ENCODE measurements around the gene USP20.
"Not testable (repeated sequence)": the region's sequence is repeated elsewhere in the genome, so short reads cannot be mapped to it uniquely, and the experiment has no call there.

USP20 gene

DNA sequence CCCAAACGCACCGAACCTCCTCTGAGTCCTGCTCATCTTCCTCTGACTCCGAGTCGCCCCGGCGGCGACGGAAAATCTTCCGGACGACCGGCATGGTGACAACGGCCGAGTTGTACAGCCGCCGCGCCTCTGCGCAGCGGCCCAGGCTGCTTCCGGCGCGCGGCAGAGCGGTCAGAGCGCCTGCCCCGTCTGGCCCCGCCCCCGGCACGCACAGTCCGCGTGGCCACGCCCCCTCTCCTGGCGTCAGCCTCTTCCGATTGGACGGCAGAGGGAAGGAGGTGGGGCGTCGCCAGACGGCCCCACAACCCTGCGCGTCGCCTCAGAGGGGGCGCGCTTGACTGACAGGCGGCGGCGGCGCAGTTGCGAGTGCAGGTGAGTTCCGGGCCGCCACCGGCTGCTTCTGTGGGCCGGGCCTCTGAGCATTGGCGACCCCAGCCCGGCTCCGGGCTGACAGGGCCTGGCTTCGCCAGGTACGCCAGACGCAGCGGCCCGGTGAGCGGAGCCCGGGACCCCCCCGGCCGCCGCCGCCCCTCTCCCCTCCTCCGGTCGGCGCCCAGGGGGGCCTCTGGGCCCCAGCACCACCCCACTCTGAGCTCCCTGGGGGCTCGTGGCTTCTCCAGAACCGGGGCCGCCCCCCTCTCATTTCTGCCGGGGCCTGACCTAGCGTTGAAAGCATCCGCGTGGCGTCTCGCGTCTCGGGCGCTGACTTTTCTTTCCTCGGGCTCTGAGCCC lies at the start of gene USP20, which contains the start of gene C9orf78:
TSS of gene USP20 (plus strand) at position 331 of the 732 bp plus-strand sequence. CDS start 17,098 bp downstream, outside the sequence.
TSS of gene C9orf78 (minus strand) at position 148 of the 732 bp plus-strand sequence. CDS start at position 94, 54 bp downstream.
- DNase-seq = peak; percentile 98

- no peak for DNase-seq
These were observed 49.4 kb upstream of the USP20 start for GRCh38 chr9:129785866-129786265.

- DNase-seq = no peak
These were observed 48.8 kb upstream of the USP20 start for GRCh38 chr9:129786481-129786880.

GRCh38 chr9:129794549-129794948 lies 40.7 kb upstream of the USP20 start:
- DNase-seq = no peak

- DNase-seq = not testable (repeated sequence)
These were observed 39.2 kb upstream of the USP20 start for GRCh38 chr9:129796029-129796428.

DNA sequence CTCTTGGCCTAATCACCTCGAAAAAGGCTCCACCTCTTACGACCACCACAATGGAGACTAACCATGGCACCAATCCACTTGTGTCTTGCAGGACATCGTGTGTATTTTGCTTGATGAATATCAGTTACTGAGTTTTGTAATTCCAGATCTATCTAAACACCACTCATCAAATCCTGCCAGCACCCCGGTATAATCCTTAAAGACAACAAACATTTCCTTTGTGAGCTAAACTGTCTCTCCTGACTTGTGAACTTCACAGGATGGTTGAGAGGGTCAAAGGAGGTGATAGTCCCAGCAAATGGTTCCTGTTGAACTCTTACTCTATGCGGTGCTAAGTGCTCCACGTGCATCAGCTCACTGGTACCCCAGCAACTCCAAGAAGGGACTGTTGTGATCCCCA lies 36.3 kb upstream of the USP20 start:
- DNase-seq = no peak

- no peak for DNase-seq
These were observed 33.8 kb upstream of the USP20 start for GRCh38 chr9:129801504-129801903.

DNA sequence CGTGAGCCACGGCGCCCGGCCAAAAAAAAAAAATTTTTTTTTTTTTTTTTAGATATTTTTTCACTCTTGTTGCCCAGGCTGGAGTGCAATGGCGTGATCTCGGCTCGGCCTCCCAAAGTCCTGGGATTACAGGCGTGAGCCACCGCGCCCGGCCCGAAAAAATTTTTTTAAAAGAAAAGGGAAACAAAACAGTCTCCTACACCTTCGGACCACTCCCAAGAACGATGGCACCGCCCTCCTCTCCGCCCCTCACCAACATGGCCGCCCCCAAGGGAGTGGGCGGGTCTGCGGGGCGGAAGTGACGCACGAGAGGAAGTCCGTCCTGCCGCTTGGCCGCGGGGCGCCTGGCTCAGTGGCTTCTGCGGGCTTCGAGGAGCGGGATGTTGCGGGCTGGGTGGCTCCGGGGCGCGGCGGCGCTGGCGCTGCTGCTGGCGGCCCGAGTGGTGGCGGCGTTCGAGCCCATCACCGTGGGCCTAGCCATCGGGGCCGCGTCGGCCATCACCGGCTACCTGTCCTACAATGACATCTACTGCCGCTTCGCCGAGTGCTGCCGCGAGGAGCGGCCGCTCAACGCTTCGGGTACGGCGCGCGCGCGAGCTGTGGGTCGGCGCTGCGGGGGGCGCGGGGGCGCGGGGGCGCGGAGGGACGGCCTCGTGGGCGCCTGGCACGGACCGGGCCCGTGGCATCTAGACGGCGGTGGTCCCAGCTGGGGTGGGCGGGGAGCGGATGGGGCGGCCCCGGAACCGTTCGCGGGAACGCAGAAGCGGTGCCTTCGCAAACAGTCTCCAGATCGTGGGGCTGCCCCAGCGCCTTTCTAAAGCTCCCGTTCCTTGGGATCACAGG lies 32.2 kb upstream of the USP20 start, which contains the start of gene TOR1B:
TSS of gene TOR1B (plus strand) at position 352 of the 843 bp plus-strand sequence. CDS start at position 381, 29 bp downstream.
- DNase-seq = peak; percentile 94

GRCh38 chr9:129803676-129804060 lies 31.6 kb upstream of the USP20 start:
- no peak for DNase-seq

GRCh38 chr9:129806061-129806460 lies 29.2 kb upstream of the USP20 start:
- DNase-seq = no peak

GRCh38 chr9:129809346-129809745 lies 25.9 kb upstream of the USP20 start:
- no peak for DNase-seq

- DNase-seq = no peak
These were observed 25.1 kb upstream of the USP20 start for GRCh38 chr9:129810116-129810515.

- no peak for DNase-seq
These were observed 24.5 kb upstream of the USP20 start for GRCh38 chr9:129810788-129811187.

DNA sequence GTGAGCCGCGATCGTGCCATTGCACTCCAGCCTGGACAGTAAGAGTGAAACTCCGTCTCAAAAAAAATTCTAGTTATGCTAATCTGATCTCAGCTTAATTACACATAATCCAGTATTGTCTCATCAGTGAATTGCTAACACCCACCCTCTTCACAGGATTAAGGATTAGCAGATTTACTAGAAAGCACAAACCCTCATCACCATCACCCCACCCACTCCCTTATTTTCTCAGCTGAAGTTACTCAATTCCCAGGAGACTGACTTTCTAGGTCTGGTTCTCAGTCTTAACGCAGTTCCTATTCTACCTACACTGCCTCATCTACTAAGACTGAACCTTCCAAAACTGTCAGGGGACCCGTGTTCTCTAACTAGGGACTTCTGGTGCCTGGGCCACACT lies 23.3 kb upstream of the USP20 start:
- DNase-seq = peak; percentile 18

- no peak for DNase-seq
These were observed 22.9 kb upstream of the USP20 start for GRCh38 chr9:129812385-129812784.

DNA sequence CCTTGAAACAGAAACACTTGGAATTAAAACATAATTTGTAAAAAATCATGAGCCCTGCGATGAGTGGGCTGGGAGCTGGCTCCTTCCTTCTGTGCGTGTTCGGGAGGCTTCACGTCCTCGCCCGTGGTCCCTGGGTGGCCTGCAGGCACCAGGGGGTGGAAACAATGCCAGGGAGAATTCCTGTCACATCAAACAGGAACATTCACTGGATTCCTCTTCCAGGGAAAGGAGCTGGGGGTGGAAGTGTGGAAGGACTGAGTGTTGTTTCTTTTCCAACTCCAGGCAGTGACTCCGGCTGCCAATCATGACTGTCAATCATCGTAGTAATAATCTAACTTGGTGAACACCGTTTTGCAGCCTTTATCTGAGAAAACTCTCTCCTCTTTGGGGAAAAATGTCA lies 21.6 kb upstream of the USP20 start:
- DNase-seq = no peak

DNA sequence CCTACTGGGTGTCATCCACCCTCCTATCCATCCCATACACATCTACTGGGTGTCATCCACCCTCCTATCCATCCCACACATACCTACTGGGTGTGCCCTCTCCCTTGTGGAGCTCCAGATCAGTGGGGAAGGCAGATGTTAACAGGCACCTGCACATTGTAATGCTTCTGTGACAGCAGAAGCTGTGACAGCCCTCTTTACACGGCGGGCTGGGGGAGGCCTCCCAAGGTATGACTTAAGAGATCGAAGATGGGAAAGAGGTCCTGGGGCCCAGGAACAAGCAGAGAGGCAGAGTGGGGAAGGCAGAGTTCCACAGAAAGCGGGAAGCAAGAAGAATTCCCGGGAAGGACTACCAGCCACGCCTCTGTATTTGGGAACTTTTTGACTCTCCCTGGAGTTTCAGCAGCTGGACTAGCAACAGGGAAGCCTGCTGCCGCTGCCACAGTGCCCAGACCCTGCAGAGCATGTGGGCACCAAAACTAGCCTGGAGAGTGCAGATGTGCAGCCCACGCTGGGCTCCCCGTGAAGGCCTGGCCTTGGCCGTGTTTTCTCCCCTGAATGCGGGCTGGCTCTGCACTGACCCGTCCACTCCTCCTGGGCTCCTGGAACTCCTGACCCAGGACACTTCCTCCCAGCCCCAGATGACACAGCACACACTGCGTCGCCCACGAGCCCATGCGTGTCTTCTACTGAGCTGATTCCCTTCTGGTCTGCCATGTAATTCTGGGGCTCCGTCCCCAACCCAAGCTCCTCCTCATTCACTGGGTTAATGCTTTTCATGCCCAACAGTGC lies 20.6 kb upstream of the USP20 start:
- no peak for DNase-seq

GRCh38 chr9:129815278-129815677 lies 20.0 kb upstream of the USP20 start:
- no peak for DNase-seq

DNA sequence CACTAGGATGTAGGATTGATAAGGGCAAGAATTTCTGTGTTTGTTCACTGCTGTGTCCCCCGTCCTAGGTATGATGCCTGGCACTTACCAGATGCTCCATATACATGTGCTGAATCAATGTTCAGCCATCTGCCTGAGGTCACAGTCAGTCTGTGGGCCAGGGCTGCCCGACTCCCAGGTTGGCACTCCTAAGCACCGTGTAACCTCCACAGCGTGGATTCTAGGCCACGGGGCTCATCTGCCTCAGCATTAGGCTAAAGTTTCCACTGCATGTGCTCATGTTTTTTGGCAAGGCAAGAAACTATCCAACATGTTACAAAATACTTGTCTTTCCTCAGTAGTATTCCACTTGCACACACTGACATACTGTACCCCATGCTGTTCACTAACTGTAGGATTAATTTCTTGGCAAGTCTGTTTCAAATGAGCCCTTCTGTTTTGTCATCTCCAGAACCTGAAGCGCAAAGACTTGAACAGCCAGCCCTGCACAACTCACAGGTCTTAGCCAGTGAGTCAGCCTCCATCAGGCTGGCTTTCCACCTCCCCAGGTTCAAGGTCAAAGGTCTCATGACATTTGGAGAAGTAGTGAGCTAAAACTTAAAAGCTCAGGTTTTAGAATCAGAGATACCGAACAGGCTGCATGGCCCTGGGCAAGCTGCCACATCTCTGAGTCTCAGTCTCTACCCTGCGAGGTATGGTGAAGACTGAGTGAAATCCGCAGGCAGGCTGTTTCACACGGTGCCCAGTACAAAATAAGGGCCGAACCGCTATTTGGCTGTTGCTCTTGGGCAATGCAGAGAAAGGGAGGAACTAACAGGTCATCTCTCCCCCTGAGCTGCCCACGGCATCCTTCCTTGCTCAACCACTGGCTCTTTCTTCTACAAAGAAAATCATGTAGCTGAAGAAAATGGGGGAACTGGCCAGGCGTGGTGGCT lies 18.5 kb upstream of the USP20 start:
- DNase-seq = no peak

GRCh38 chr9:129822898-129823541 lies 12.2 kb upstream of the USP20 start:
- peak; percentile 40 for DNase-seq

GRCh38 chr9:129823542-129823934 lies 11.7 kb upstream of the USP20 start:
- no peak for DNase-seq
